HUDEP-2 (cell line): ENCODE measurements around the gene AGXT2.
"Not testable (repeated sequence)": the region's sequence is repeated elsewhere in the genome, so short reads cannot be mapped to it uniquely, and the experiment has no call there.

ENCODE experiments used
- DNase-seq, 76 experiments: peaks; one replicate each; lab custom pipeline; 2025; ENCODE audit not compliant: unreplicated experiment in 76 of 76; lab: John Stamatoyannopoulos, UW

The AGXT2 gene

DNA sequence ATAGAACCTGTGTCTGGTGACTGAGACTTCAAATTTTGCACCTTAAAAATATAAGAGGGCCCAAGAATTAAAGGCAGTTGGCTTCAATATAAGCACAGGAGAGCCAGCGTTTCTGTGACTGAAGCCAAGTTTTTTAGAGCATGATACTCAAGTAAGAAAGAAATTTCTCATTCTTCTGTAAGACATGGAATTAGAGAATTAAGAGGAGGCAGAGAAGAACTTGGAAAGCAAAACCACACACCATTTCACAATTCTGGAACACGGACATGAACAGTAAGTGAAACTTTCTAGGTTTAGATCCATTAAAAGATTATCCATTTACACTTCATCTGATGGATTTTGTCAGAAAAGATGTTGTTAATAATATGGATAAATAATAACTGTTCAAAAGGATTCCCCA lies 8.9 kb upstream of the AGXT2 start:
- DNase-seq, result no peak

DNA sequence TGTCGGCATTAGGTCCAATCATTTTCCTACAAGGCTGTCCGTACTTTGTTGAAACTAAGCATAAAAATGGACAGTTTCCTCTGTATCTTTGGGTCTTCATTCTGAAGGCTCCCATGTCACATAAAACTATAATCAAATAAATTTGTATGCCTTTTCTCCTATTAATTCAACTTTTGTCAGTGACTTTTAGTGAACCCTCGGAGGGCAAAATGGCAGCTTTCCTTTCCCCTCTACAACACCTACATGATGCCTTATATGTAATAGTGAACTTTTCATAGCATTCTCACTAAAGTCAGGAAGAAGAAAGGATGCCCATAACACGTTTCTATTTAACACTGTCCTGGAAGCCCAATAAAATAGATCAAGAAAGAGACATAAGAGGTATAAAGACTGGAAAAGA lies 5.1 kb upstream of the AGXT2 start:
- DNase-seq, result no peak

DNA sequence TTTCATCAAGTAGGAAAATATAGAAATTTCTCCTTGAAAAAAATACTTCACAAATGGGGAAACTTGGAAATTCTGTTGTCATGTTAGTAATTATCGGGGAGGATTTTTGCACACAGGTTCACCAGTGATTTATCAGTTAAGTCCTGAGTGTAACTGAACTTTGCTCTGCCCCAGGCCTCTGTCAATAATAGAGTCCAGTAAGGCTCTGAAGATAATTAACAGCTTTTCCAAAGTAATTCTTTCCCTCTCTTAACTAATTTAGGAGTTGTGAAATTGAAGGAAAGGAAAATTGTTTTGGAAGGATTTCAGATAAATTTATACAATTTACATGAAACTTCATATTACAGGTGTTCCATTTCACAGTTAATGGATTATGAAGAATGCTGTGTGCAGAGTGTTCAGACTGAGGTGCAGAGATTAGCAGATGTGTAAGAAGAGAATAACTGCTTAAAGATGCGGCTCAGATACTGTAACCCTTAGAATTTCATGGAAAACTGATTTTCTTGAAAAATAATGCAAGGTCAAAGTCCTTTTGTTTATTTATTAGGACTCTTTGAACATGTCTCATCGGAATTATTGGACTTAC lies 2.9 kb upstream of the AGXT2 start:
- no peak for DNase-seq

DNA sequence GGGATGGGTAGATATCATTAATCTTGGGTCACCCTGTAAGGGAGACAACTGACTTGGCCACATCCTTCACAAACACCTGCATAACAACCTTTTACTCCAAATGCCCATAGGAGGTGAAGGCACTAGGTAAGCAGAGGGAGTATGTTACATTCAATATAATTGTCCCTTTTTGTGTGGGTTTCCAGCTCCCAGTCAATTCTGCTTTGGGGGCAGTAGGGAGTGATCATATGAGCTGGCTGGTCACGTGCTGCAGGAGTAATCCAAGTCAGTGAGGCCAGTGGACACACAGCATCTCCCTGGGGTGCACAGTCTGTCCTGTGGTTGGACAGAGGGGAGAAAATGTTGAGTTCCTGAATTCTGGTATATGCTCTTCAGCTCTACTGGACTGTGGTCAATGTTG lies 1.2 kb upstream of the AGXT2 start:
- no peak for DNase-seq

DNA sequence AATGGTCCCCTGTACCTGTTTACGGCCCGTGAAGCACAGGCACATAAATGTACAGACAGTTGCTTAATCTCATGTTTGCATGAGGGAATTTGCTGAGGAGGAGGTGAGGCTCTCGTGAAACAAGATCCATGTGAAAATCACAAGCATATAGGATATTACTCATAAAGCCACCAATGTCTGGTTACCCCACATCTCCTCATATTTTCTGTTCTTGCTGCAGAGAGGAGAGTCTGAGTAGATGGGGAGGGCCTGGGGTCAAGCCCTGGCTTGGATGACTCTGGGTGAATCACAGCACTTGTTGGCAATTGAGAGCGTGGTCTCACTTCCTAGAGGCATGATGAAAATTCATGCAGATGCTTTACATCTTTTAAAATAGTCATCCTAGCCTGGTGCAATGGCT lies 975 bp downstream of the AGXT2 start:
- no peak for DNase-seq

- no peak for DNase-seq
These were observed 2.5 kb downstream of the AGXT2 start for GRCh38 chr5:35045280-35045679.

GRCh38 chr5:35044649-35045048 lies 3.1 kb downstream of the AGXT2 start:
- DNase-seq, result no peak

- DNase-seq, result no peak
These were observed 5.0 kb downstream of the AGXT2 start for GRCh38 chr5:35042781-35043180.

GRCh38 chr5:35041261-35041660 lies 6.5 kb downstream of the AGXT2 start:
- no peak for DNase-seq

GRCh38 chr5:35038891-35039290 lies 8.9 kb downstream of the AGXT2 start:
- DNase-seq, result no peak

- DNase-seq, result no peak
These were observed 11.2 kb downstream of the AGXT2 start for GRCh38 chr5:35036536-35036935.

DNA sequence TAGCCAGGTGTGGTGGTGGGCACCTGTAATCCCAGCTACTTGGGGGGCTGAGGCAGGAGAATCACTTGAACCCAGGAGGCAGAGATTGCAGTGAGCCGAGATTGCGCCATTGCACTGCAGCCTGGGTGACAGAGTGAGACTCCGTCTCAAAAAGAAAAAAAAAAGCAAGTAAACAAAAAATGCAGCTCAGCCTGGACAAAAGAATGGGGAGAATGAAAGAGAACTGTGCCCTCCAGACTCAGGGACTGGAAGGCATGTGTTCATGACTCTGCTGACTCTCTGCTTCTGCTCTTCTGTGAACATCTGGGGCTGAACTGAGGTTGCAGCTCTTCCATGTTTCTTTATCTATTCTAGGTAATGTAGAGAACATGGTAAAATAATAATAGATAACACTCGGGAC lies 11.8 kb downstream of the AGXT2 start:
- DNase-seq, result not testable (repeated sequence)

DNA sequence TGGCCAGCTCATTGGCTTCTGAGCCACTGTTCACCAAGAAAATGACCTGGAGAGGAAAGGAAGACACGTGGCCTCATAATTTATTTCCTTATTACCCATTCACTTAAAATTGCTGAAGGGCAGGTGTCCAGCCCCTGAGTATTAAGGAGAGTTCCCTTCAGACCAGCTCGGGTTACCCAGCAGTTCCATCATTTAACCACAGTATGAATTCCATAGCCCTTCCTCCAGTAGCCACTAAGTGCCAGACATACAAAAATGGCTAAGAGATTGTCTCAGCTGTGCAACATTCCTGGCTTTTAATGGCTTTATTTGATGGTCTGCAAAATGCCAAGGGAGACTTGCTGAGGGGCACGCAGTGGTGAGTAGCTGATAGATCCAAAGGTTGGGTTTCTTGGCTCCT lies 12.5 kb downstream of the AGXT2 start:
- no peak for DNase-seq

DNA sequence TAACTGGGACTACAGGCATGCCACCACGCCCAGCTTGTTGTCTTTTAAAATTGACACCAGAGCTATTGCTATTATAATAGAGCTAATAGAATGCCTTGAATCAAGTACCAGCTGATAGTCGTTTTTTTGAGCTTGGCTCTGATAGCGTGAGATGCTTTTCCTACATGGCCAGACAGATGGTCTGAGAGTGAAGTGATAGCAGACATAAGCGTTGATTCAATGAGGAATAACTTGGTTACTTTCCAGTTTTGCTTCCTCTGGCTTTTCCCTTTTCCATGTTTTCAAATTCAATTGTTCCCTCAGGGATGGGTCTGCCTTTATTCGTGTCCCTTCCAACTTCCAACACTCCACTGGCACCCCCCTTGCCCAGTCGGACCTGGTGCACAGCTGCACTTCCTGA lies 15.4 kb downstream of the AGXT2 start:
- no peak for DNase-seq

- DNase-seq, result no peak
These were observed 16.5 kb downstream of the AGXT2 start for GRCh38 chr5:35031276-35031675.

DNA sequence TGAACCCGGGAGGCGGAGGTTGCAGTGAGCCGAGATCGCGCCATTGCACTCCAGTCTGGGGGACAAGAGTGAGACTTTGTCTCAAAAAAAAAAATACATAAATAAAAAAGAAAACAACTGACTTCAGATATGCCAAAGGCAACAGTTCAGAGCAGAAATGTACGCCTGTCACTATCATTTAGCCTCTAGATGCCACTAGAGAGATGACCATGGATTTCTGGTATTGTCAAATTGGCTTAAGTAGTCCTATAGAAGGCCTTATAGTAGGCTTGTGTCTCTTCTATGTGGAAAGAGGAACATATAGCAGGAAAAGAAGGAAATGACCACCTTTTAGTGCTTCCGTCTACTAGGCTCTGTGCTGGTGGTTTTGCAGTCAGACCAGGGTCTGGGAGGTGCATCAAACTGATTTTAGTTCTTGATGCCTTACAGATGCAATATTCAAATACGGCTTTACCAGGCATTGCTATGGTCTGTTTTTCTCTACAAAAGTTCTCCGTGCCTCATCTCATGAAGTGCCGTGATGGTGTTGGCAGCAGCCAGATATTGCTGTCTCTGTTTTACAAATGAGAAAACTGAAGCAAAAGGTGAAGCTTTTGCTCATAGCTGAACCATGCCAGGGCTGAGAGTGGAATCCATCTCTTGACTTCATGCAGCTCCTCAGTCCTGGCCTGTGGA lies 17.2 kb downstream of the AGXT2 start:
- DNase-seq, result no peak

- no peak for DNase-seq
These were observed 18.4 kb downstream of the AGXT2 start for GRCh38 chr5:35029333-35029732.

DNA sequence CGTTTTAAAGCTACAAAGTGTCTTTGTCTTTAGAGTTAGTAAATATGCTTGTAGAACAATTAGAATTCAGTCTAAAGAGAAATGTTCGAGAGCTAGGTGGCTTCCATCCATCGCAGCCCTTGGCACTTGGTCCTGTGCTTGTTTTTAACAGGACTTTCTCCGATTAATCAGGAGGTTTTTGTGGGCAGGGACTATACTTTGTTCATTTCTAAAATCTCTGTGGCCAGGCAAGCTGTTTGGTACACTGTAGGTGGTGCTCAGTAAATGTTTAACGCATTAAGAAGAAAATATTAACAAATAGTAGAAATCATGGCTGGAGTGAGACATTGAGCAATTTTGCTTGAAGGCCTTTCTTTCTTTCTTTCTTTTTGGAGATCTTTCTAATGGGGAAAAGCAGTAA lies 20.8 kb downstream of the AGXT2 start:
- no peak for DNase-seq

DNA sequence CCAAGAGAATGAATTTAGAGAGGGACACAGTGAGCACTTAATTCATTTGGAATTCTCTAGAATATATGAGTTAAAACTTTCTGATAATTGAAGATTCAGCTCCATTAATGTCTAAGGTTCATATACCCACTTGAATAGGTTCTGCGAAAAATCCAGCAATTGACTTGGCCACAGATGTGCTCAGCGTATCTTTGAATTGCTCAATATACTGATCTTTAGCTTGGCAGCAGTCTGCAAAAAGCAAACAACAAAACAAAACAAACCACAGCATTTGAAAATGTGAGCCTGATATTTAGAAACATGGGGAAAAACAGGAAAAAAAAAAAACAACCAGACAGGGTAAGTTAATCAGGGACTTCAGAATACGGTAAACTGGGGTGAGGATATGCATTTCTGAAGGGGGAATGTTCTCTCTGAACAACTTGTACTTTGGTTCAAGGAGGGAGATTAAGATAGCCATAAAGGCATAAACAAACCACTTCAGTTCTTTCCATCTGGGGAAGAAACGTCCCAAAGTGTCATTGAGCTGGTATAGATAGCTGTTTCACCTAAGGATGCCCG lies 21.4 kb downstream of the AGXT2 start:
- DNase-seq, result no peak

- no peak for DNase-seq
These were observed 22.7 kb downstream of the AGXT2 start for GRCh38 chr5:35024911-35025510.

- no peak for DNase-seq
These were observed 24.2 kb downstream of the AGXT2 start for GRCh38 chr5:35023391-35024178.
